Stimulated activated effector memory CD8-positive, alpha-beta T cell treated with anti-CD3 and anti-CD28 coated beads, Interleukin-12 subunit alpha, Interleukin-12 subunit beta, amount 100 ng/mL, for 72 hours (primary cell): ENCODE results near the gene SLC13A2.

Experiments used
- ATAC-seq: fragments of 150-1000 bp; cut with Tn5 transposase; 2 replicates; pipeline ENCODE4 v1.10.0; 2021
- DNase-seq, 2 donors: peaks; one replicate each; pipeline ENCODE4 v3.0.0; 2021 to 2022; ENCODE audit warnings: low spot score in 2 of 2
- H3K27ac Mint-ChIP-seq: one replicate; pipeline ENCODE4 v1.8.0; 2022; ENCODE audit warnings: mild to moderate bottlenecking, mixed read lengths
- H3K36me3 Mint-ChIP-seq: one replicate; pipeline ENCODE4 v1.8.0; 2022; ENCODE audit warnings: mild to moderate bottlenecking, mixed read lengths
- H3K4me1 Mint-ChIP-seq: one replicate; pipeline ENCODE4 v1.8.0; 2022; ENCODE audit warnings: mixed read lengths
- H3K4me3 Mint-ChIP-seq: one replicate; pipeline ENCODE4 v1.8.0; 2022; ENCODE audit warnings: mild to moderate bottlenecking, mixed read lengths
- H3K9me3 Mint-ChIP-seq: one replicate; pipeline ENCODE4 v1.8.0; 2022; ENCODE audit warnings: mixed read lengths

Gene SLC13A2

DNA sequence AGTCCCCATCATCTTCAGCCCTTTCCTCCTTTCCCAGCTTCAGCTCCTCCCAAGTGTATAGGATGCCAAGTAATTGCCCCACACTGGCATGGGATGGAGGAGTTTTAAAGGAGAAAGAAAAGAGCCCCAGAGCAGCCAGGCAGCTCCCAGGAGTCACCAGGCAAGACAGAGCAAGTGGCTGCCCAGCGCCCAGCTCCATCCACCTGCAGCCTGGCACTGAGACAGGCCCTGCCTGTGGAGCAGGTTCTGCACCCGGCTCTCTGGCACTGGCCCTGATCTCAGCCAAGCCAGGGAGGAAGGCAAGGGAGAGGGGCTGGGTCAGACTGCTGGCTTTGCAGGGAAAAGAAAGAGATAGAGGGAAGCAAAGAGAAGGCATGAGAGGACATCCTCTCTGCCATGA is 54.4 kb downstream of the SLC13A2 start:
- Mint-ChIP-seq H3K9me3 (no peaks in the 10 kb centered on the region), H3K4me1 (no peaks in the 10 kb centered on the region), H3K36me3 (no peaks in the 10 kb centered on the region), H3K4me3 (no peak overlapping the region), H3K27ac (peak overlapping the region; percentile 32)
- DNase-seq (no peak), ATAC-seq (no peak)

DNA sequence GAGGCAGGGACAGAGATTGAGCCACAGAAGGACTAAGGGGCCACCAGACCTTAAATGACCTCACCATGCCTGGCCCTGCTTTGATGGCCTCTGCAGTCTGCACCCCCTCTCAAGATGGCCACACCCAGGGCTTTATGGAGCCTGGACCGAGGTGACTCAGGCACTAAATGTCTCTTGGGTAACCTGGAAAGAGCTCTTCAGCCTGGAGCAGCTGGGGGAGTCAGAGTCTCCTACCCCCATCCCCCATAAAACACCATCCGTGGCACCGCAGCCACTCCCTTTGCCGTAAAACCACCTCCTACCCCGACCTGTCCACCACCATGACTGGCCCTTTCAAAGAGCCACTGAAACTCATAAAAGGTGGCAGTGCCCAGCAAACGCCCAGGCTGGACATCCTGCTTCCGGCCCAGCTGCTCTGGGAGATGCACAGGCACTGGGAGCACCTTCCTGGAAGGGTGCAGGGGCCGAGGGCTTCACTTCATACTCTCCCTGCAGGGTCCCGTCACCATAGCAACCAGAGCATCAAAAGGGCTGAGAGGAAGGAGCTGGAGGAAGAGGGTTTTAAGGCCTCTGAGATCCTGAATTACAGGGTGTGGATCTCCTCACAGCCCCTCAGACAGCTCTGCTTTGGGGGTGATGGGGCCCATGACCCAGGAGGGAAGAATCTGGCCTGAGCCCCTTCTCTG is 55.0 kb downstream of the SLC13A2 start:
- H3K4me3 Mint-ChIP-seq, result no peak overlapping the region
- ATAC-seq (no peak), DNase-seq (no peak)
- H3K4me1 Mint-ChIP-seq, result peaks cover 2% of the 10 kb centered on the region
- H3K36me3 Mint-ChIP-seq, result no peaks in the 10 kb centered on the region
- H3K27ac Mint-ChIP-seq, result peak overlapping the region; percentile 32
- no peaks in the 10 kb centered on the region for H3K9me3 Mint-ChIP-seq

DNA sequence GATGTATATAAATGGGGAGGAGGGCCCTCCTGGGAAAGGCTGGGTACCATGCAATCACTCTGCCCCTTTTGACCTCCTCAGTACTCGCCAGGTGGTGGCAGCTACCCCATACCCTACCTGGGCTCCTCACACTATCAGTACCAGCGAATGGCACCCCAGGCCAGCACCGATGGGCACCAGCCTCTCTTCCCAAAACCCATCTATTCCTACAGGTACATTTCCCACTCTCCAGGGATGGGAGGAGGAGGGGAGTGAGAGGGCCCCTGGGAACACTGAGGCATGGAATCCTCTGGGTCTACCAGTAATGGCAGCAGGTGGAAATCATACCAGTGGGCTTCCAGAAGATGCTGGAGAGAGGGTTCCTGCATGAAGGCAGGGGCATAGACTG is 55.6 kb downstream of the SLC13A2 start:
- DNase-seq, result no peak
- Mint-ChIP-seq H3K9me3 (no peaks in the 10 kb centered on the region), H3K36me3 (no peaks in the 10 kb centered on the region), H3K27ac (no peak overlapping the region), H3K4me3 (no peak overlapping the region), H3K4me1 (peaks cover 5% of the 10 kb centered on the region)
- ATAC-seq, result no peak

DNA sequence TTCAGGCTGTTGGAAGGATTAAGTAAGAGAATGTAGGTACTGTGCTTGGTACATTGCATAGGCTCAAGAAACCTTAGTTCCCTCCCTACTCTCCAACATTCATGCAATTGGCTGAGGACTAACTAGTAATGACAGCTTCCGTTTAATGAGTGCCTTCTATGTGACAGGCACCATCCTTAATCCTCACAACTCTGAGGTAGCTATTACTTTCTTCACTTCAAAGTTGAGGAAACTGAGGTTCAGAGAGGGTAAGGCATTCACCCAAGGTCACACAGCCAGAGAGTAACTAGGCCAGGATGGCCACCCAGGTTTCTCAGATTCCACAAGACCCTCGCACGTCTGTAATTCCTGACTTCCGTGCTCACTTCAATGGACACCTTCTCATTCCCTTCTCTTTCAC is 56.8 kb downstream of the SLC13A2 start:
- Mint-ChIP-seq H3K9me3 (no peaks in the 10 kb centered on the region), H3K36me3 (no peaks in the 10 kb centered on the region), H3K4me3 (no peak overlapping the region), H3K4me1 (peaks cover 5% of the 10 kb centered on the region), H3K27ac (no peak overlapping the region)
- no peak for DNase-seq
- ATAC-seq, result no peak

DNA sequence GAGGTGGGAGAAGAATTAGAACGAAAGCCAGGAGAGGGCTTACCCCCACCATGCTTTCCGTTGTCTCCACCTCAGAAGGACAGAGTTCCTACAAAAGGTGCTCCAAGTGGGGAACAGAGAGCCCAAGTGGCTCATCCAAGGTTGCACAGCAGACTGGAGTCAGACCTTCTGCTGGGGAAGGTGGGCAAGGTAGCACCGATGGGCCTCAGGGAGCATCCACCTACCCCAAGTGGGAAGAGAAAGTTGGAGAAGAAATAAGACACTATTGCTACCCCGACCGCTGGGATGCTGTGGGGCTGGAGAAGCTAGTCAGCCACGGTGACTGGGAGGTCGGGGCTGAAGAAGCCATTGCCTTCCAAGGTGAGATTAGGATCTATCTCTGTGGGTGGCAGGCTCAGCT is 57.5 kb downstream of the SLC13A2 start:
- H3K9me3 Mint-ChIP-seq, result no peaks in the 10 kb centered on the region
- H3K27ac Mint-ChIP-seq, result no peak overlapping the region
- H3K36me3 Mint-ChIP-seq, result no peaks in the 10 kb centered on the region
- H3K4me3 Mint-ChIP-seq, result no peak overlapping the region
- ATAC-seq (no peak), DNase-seq (no peak)
- H3K4me1 Mint-ChIP-seq, result peaks cover 5% of the 10 kb centered on the region

DNA sequence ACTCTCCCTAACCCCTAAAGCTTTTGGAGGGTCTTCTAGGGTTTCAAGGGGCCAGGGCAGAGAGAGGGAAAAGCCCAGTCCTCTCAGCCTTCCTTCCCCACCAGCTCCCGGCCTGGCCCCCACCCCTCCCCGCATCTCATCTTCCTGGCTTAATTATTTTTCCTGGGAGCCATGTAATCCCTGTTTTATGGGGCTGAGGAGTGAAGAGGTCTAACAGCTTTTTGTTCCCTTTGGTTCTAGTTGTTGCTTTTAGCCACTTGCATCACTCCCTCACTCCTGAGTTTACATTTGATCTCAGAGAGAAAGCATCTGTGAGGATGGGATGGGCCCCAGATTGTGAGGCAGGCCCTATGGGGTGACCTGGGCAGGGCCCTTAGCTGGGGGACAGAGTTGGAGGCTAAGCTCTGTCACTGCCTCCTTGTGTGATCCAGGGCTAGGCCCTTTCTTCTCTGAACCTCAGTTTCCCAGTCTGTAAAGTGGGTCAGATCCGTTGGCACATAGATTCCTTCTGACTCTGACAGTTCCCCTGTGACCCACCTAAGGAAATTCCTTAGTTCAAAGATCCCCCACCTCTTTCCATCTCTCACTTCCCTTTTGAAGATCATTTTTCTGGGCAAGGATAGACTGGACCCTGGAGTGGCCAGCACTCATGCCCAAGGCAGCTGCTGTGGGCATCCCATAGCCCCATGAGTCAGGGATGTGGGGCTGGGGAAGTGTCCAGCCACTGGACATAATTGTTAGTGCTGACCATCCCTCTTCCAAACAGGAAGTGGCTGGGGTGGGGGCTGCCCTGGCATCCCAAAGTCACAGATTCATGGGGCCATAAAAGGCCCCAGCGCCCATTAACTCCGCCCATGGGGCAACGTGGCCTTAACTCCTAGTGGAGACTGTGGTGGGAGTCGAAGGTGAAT is 58.9 kb downstream of the SLC13A2 start:
- Mint-ChIP-seq H3K36me3 (no peaks in the 10 kb centered on the region), H3K9me3 (no peaks in the 10 kb centered on the region), H3K27ac (no peak overlapping the region), H3K4me1 (peaks cover 5% of the 10 kb centered on the region), H3K4me3 (no peak overlapping the region)
- ATAC-seq (no peak), DNase-seq (no peak)

DNA sequence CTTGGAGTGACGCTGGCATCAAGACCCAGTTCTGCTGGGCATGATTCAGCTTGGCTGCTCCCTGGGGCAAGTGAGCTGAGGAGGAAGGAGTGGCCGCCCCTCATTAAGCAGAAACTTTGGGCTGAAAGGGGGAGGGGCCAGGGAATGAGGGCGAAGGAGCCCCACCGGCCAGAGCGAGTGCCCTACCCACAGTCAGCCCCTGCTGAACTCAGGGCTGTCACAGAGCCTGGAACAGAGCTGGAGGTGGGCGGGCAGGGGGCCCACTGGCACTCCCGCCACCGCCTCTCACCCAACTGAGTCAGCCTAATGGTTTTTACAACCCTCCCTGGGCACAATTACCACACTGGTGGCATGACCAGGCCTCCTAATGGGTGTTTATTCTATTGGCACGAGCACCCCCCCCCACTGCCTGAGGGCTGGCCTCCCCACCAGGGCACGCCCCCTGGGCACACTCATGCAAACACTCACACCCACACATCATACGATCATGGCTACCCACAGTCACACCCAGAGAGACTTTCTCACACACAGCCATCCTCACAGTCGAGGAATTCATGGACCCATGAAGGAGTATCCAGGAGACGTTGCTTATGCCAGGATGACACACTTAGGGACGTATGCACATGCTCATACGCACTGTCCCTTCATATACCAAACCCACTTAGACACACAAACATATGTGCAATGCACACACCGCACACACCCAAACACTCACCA is 59.8 kb downstream of the SLC13A2 start:
- ATAC-seq, result no peak
- H3K27ac Mint-ChIP-seq, result no peak overlapping the region
- H3K4me3 Mint-ChIP-seq, result no peak overlapping the region
- H3K36me3 Mint-ChIP-seq, result no peaks in the 10 kb centered on the region
- H3K4me1 Mint-ChIP-seq, result peaks cover 5% of the 10 kb centered on the region
- no peaks in the 10 kb centered on the region for H3K9me3 Mint-ChIP-seq
- no peak for DNase-seq

DNA sequence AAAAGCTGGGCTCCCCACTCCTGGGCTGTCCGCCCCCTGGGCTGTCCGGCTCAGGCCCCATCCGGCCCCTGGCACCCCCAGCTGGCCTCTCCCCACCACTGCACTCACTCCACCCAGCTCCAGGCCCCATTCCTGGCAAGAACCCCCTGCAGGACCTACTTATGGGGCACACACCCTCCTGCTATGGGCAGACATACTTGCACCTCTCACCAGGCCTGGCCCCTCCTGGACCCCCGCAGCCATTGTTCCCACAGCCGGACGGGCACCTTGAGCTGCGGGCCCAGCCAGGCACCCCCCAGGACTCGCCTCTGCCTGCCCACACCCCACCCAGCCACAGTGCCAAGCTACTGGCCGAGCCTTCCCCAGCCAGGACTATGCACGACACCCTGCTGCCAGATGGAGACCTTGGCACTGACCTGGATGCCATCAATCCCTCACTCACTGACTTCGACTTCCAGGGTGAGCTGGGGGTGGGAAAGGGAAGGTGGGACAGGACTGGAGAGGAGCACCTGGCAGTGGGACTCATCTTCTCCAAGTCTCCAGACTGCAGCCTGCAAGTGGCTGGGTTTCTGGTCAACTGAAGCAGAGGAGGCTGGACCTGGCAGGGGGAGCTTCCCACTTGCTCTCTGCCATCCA is 61.4 kb downstream of the SLC13A2 start:
- DNase-seq, result no peak
- Mint-ChIP-seq H3K4me1 (peaks cover 5% of the 10 kb centered on the region), H3K27ac (peak overlapping the region; percentile 11), H3K4me3 (no peak overlapping the region), H3K9me3 (no peaks in the 10 kb centered on the region), H3K36me3 (no peaks in the 10 kb centered on the region)
- no peak for ATAC-seq

DNA sequence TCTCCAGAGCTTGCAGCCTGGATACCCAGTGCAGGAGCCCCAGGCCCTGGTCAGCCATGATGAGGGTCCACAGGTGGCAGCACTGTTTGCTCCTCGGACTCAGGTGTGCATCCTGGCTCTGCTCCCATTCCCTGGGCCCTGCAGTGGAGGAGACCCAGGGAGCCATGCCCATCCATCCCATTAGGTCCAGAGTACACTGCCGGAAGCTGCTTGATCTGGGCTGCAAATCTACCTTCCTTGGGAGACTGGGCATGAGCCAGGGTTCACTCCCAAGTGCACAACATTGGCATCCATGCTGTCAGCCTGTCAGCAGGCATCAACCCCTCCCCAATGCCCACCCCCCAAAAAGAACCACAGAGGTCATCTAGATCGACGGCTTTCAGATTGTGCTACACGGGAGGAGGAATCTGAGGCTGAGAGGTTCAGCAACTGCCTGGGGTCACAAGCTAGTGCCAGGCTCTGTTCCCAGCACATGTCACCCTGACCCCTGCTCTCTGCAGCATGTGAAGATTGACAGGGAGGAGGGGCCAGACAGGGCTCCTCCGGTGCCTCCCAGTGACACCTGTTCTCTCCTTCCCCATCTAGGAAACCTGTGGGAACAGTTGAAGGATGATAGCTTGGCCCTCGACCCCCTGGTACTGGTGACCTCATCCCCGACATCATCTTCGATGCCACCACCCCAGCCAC is 63.2 kb downstream of the SLC13A2 start:
- peak overlapping the region; percentile 69 for H3K27ac Mint-ChIP-seq
- no peak for ATAC-seq
- H3K4me1 Mint-ChIP-seq, result peaks cover 5% of the 10 kb centered on the region
- H3K9me3 Mint-ChIP-seq, result no peaks in the 10 kb centered on the region
- no peak overlapping the region for H3K4me3 Mint-ChIP-seq
- no peaks in the 10 kb centered on the region for H3K36me3 Mint-ChIP-seq
- DNase-seq, result no peak

DNA sequence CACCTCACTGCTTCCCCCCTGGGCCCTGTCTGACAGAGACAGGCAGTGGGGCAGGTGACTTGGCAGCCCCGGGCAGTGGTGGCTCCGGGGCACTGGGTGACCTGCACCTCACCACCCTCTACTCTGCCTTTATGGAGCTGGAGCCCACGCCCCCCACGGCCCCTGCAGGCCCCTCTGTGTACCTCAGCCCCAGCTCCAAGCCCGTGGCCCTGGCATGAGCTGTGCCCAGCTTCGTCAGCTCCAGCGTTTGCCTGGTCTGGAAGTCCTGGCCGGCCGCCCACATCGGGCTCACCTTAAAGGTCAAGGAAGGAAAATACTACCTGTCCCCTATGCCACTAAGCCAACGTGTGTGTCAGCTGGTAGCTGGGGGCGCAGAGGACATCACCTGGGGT is 63.8 kb downstream of the SLC13A2 start:
- Mint-ChIP-seq H3K36me3 (no peaks in the 10 kb centered on the region), H3K9me3 (no peaks in the 10 kb centered on the region), H3K4me1 (peaks cover 5% of the 10 kb centered on the region), H3K4me3 (no peak overlapping the region), H3K27ac (peak overlapping the region; percentile 69)
- DNase-seq (no peak), ATAC-seq (no peak)

DNA sequence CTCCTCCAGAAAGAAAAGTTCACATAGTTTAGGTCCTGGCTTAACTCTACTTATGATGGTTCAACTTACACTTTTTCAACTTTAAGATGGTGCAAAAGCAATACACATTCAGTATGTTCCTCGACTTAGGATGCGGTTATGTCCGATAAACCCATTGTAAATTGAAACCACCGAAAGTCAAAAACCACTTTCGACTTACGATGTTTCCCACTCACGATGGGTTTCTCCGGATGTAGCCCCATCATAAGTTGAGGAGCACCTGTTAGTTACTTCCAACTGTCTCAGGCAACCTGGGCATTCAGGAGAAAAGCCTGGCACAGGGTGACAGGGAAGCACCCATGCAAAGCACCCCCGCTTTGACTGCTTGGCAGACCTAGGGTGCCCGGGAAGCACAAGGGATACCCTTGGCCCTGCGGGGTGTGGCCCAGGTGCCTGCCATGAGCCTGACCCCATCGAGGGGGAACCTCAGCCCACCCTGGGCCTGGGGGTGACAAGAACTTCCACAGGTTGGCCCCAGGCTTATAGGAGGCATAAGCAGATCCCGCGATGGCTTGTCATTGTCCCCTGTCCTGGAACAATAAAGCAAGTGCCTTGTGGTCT is 65.0 kb downstream of the SLC13A2 start:
- no peak overlapping the region for H3K4me3 Mint-ChIP-seq
- no peak overlapping the region for H3K27ac Mint-ChIP-seq
- ATAC-seq, result no peak
- no peaks in the 10 kb centered on the region for H3K36me3 Mint-ChIP-seq
- no peaks in the 10 kb centered on the region for H3K9me3 Mint-ChIP-seq
- peaks cover 3% of the 10 kb centered on the region for H3K4me1 Mint-ChIP-seq
- DNase-seq, result no peak

DNA sequence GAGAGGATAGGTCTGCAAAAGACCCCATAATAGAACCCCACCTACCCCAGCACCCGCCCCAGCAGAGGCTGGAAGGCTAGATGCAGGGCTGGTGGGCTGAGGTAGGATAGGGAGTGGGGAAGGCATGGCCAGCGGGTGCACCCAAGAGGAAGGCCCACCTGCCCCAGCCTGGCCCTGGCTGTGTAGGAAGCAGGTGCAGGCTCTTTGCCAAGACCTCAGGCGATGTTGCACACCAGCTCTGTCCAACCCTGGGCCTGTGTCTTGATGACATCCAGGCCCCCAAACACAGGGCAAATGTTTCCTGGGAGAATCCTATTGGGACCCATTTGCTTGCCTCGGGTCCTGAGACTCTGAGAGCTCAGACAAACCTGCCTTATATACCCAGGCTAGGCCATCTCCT is 66.8 kb downstream of the SLC13A2 start:
- DNase-seq, result no peak
- no peaks in the 10 kb centered on the region for H3K4me1 Mint-ChIP-seq
- H3K9me3 Mint-ChIP-seq, result no peaks in the 10 kb centered on the region
- ATAC-seq, result no peak
- H3K4me3 Mint-ChIP-seq, result no peak overlapping the region
- no peaks in the 10 kb centered on the region for H3K36me3 Mint-ChIP-seq
- H3K27ac Mint-ChIP-seq, result no peak overlapping the region

DNA sequence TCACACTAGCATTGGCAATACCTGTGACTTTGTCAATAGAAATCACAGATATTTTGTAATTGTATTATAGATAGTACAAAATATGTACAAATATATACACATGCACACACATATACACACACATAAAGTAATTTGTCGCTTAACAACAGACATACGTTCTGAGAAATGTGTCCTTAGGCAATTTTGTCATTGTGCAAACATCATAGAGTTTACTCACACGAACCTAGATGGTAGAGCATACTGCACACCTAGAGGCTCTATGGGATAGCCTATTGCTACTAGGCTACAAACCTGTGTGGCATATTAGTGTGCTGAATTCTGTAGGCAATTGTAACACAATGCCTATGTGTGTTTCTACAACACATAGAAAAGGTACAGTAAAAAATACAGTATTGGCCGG is 68.0 kb downstream of the SLC13A2 start:
- H3K4me1 Mint-ChIP-seq, result no peaks in the 10 kb centered on the region
- ATAC-seq, result no peak
- H3K36me3 Mint-ChIP-seq, result no peaks in the 10 kb centered on the region
- DNase-seq, result no peak
- H3K27ac Mint-ChIP-seq, result no peak overlapping the region
- no peaks in the 10 kb centered on the region for H3K9me3 Mint-ChIP-seq
- H3K4me3 Mint-ChIP-seq, result no peak overlapping the region

DNA sequence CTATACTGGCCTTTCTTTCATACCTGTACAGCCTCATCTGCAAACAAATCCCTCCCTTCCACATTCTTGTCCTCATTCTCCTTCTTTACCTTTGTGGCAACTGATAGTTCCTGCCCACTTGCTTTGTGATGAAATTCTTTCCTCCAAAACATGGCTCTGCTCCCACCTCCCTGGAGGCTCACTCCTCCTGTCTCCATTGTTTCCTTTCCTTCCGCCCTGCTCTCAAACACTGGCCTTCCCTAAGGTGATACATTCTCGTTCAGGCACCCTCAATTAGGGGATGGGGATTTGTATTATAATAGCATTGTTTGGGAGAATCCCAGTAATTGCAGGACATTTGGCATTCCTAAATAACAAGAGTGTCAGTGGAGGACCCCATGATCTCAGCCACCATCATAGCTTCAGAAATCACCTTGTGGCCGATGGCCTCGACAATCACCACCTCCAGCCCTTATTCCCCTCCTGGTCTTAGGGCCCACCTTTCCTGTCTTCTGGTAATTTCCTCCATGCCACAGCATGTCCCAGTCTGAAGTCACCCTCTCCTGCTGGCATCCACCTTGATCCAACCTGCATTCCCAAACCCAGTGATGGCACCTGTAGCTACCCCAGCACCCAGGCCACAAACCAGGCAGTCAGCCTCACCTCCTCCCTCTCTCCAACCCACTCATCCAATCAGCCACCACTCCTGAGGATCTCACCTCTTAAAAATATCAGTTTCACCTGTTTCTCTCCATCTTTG is 71.1 kb downstream of the SLC13A2 start:
- Mint-ChIP-seq H3K27ac (no peak overlapping the region), H3K4me3 (no peak overlapping the region), H3K9me3 (no peaks in the 10 kb centered on the region), H3K36me3 (peaks cover 13% of the 10 kb centered on the region), H3K4me1 (peaks cover 23% of the 10 kb centered on the region)
- ATAC-seq (no peak), DNase-seq (no peak)
